ENCODE data around the gene KIF26B.

DNA sequence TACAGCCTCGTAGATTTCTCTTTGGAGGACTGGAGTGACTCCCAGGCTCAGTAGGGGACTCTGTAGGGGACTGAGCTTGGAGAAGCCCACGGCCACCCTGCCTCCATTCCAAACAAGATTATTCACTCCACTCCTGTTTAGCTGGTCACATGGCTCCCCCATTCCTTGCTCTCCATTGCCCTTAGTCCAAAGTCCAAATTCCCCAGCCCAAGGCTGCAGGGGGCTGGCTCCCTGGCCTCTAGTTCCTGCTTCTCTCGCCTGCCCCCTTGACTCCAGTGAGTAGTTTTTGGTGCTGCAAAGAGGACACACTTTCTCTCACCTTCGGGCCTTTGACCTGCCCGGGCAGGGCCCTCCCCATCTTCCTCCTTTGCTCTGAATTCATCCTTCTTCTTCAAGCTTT lies 403.3 kb downstream of the KIF26B start:
- TF ChIP-seq EZH2 (IDR thresholded peaks at IDR 0.05; ENCODE audit: insufficient read depth, poor library complexity, severe bottlenecking) (no peak), EZH2phosphoT487 (IDR thresholded peaks at IDR 0.05; ENCODE audit: insufficient read depth, low read depth) (no peak)

Measured in GM23248 (cell line).